ENCODE measurements around the gene RAMP1.

Gene RAMP1

GRCh38 chr2:237876951-237877491 lies 17.6 kb downstream of the RAMP1 start:
- no peak for DNase-seq (ENCODE audit: low read depth)

- DNase-seq (ENCODE audit: low read depth) = no peak
Observed at GRCh38 chr2:237877576-237878307, 18.3 kb downstream of the RAMP1 start.

- no peak for DNase-seq (ENCODE audit: low read depth)
Observed at GRCh38 chr2:237878321-237879057, 19.1 kb downstream of the RAMP1 start.

- DNase-seq (ENCODE audit: low read depth) = no peak
Observed at GRCh38 chr2:237879058-237879430, 19.6 kb downstream of the RAMP1 start.

- no peak for DNase-seq (ENCODE audit: low read depth)
Observed at GRCh38 chr2:237879991-237880560, 20.7 kb downstream of the RAMP1 start.

- no peak for DNase-seq (ENCODE audit: low read depth)
Observed at GRCh38 chr2:237882510-237883481, 23.4 kb downstream of the RAMP1 start.

GRCh38 chr2:237883951-237884446 lies 24.6 kb downstream of the RAMP1 start:
- no peak for DNase-seq (ENCODE audit: low read depth)

GRCh38 chr2:237884681-237885080 lies 25.3 kb downstream of the RAMP1 start:
- no peak for DNase-seq (ENCODE audit: low read depth)

GRCh38 chr2:237885111-237885930 lies 25.9 kb downstream of the RAMP1 start:
- DNase-seq (ENCODE audit: low read depth) = no peak

- no peak for DNase-seq (ENCODE audit: low read depth)
Observed at GRCh38 chr2:237885931-237886684, 26.7 kb downstream of the RAMP1 start.

GRCh38 chr2:237886685-237887481 lies 27.5 kb downstream of the RAMP1 start:
- no peak for DNase-seq (ENCODE audit: low read depth)

GRCh38 chr2:237888389-237888788 lies 29.0 kb downstream of the RAMP1 start:
- DNase-seq (ENCODE audit: low read depth) = no peak

GRCh38 chr2:237889016-237889415 lies 29.6 kb downstream of the RAMP1 start:
- no peak for DNase-seq (ENCODE audit: low read depth)

- no peak for DNase-seq (ENCODE audit: low read depth)
Observed at GRCh38 chr2:237889811-237890210, 30.4 kb downstream of the RAMP1 start.

- no peak for DNase-seq (ENCODE audit: low read depth)
Observed at GRCh38 chr2:237892478-237892877, 33.1 kb downstream of the RAMP1 start.

GRCh38 chr2:237892984-237893595 lies 33.7 kb downstream of the RAMP1 start:
- no peak for DNase-seq (ENCODE audit: low read depth)

GRCh38 chr2:237894396-237894979 lies 35.1 kb downstream of the RAMP1 start:
- no peak for DNase-seq (ENCODE audit: low read depth)

GRCh38 chr2:237894986-237895543 lies 35.6 kb downstream of the RAMP1 start:
- no peak for DNase-seq (ENCODE audit: low read depth)
